CD4-positive, alpha-beta T cell treated with Interferon alpha-2 for 1 hour (primary cell): ENCODE measurements around the gene WBP11.
"Not testable (repeated sequence)": the region's sequence is repeated elsewhere in the genome, so short reads cannot be mapped to it uniquely, and the experiment has no call there.

Experiments used
- DNase-seq, 2 donors: peaks; one replicate each; pipeline ENCODE4 v3.0.0-alpha.2; 2020 to 2022

WBP11 gene

GRCh38 chr12:14771651-14772137, 31.6 kb downstream of the WBP11 start:
- DNase-seq: peak; percentile 54 to 74

DNA sequence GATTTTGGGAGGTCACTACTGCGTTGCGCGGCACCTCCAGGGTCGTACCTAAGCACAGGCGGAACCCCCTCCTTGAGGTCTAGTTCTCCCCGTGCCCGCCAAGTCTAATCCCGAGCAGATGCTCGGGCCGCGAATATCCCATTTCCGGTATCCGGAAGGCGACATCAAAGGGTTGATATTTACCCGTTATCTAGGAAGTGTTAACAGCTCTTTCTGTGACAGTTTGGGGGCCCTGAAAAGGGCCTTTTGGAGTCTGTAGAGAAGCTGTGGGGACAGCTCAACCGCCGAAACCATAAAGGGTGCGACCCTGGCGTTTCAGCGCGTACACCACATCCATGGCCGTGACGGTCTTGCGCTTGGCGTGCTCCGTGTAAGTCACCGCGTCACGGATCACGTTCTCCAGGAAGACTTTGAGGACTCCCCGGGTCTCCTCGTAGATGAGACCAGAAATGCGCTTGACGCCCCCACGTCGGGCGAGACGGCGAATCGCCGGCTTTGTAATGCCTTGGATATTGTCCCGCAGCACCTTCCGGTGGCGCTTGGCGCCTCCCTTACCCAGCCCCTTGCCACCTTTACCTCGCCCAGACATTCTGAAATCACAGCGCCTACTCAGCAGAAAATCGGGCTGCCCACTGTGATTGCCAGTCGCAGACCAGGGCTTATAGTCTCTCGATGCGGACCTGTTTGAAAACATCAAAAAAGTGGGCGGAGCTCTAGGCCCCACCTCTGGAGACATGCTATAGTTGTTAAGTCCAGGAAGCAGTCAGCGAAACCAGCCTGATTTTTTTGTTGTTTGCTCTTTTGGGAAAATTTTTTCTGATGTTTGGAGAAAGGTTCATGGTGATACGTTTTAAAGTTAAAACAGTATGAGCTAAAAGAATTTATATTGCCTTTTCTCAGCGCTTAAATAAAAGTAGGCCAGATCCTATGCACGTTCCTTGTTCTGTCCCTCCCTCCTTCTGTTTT, 32.5 kb downstream of the WBP11 start:
- peak; percentile 96 to 98 for DNase-seq

- peak; percentile 90 to 93 for DNase-seq
These were observed 33.2 kb downstream of the WBP11 start for GRCh38 chr12:14769969-14770495.

- DNase-seq: no peak
These were observed 33.8 kb downstream of the WBP11 start for GRCh38 chr12:14769466-14769968.

GRCh38 chr12:14768823-14769405, 34.4 kb downstream of the WBP11 start:
- DNase-seq: peak; percentile 23 to 54

DNA sequence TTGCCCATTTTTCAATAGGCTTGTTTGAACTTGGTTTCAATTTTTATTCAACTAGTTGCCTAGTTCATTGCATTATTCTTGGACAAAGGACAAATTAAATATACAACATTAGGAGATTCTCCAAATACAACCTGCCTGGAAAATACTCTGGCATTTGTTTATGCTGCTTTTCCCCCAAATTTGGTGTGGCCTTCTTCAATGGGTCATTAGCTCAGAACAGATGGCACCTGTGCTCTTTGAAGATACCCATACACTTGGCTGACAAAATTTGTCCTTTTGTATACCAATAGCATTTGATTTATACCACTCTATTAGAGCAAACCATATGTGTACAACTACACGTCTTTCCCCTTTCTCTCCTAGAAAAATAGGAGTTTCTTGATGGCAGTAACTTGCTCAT, 35.7 kb downstream of the WBP11 start:
- DNase-seq: no peak

DNA sequence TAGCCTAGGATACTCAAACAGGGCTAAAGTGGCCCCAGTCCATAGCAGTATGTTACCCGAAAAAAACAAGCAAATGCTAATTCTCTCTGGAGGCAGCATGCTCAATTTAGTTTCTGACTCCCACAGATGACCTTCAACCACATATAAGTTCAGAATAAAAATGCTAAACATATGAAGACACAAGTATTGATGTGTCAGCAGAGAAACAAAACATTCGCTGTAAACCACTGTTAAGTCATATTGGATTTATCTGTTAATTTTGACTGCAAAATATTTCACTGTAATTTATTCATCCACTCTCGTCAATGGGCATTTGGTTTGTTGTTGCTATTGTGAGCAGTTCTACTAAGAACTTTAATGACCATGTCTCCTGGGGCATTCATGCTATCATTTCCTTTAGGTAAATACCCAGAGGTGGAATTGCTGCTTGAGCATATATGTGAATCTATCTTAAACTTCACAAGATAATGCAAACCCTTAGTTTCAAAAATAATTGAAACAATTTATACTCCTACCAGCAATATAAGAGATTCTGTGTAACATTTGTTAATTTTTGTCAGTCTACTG, 36.5 kb downstream of the WBP11 start:
- DNase-seq: no peak

GRCh38 chr12:14766020-14766419, 37.3 kb downstream of the WBP11 start:
- not testable (repeated sequence) for DNase-seq

DNA sequence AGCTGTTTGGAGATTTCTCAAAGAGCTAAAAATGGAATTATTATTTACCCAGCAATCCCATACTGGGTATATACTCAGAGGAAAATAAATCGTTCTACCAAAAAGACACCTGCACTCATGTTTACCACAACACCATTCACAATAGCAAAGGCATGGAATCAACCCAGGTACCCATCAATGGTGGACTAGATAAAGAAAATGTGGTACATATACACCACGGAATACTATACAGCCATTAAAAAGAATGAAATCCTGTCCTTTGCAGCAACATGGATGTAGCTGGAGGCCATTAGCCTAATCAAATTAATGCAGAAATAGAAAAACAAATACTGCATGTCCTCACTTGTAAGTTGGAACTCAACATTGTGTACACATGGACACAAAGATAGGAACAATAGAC, 37.9 kb downstream of the WBP11 start:
- DNase-seq: no peak

- DNase-seq: not testable (repeated sequence)
These were observed 43.5 kb downstream of the WBP11 start for GRCh38 chr12:14759711-14760280.

- peak in 1 of 2 donors; percentile 27 for DNase-seq
These were observed 46.7 kb downstream of the WBP11 start for GRCh38 chr12:14756334-14757143.

DNA sequence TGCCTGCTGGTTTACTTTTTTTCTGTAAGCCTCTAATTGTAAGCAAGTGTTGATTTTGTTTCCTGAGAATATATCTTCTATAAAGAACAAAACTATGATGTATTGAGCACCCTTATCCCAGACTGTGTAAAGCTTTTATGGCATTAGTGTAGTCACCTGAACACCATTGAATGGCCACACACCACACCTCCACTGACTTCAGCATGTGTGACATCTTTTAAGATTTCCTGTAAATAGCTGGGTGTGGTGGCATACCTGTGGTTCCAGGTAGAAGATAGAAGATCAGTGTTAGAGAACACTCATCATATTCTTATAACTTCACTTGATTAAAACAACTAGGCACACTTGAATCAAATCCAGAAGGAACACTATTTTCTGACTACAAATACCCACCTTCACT, 51.3 kb downstream of the WBP11 start:
- no peak for DNase-seq

- no peak for DNase-seq
These were observed 60.2 kb downstream of the WBP11 start for GRCh38 chr12:14743061-14743460.

- DNase-seq: no peak
These were observed 61.3 kb downstream of the WBP11 start for GRCh38 chr12:14741942-14742341.

- DNase-seq: no peak
These were observed 62.1 kb downstream of the WBP11 start for GRCh38 chr12:14741153-14741552.

GRCh38 chr12:14736441-14736840, 66.8 kb downstream of the WBP11 start:
- not testable (repeated sequence) for DNase-seq
